ENCODE results near the gene ANAPC10.
"Not testable (repeated sequence)": the region's sequence is repeated elsewhere in the genome, so short reads cannot be mapped to it uniquely, and the experiment has no call there.

Gene ANAPC10

DNA sequence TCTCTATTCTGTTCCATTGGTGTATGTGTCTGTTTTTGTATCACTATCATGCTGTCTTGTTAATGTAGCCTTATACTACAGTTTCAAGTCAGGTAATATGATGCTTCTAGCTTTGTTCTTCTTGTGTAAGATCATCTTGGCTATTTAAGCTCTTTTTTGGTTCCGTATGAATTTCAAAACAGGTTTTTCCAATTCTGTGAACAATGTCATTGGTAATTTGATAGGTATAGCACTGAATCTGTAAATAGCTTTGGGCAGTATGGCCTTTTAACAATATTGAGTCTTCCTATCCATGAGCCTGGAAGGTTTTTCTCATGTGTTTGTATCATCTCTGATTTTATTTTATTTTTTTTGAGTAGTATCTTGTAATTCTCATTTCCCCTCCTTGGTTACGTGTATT, 94.3 kb downstream of the ANAPC10 start:
- DNase-seq (ENCODE audit: low spot score), result no peak

DNA sequence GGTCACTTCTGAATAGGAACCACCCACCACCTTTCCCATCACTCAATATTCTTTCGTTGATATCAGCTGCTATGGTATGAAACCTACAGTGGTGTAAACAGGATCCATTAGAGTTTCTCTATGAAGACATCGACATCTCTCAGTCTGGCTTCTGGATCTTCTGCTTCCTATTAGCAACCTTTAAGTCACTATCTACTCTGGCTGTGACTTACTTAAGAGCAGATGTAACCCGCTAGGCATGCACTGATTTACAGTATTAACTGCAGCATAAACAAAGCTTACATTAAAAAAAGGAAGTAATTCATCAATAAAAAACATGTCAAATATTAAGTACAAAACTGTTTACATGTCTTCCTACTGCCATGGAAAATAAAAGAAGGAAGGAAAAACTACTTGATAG, 96.4 kb downstream of the ANAPC10 start:
- no peak for DNase-seq (ENCODE audit: low spot score)

DNA sequence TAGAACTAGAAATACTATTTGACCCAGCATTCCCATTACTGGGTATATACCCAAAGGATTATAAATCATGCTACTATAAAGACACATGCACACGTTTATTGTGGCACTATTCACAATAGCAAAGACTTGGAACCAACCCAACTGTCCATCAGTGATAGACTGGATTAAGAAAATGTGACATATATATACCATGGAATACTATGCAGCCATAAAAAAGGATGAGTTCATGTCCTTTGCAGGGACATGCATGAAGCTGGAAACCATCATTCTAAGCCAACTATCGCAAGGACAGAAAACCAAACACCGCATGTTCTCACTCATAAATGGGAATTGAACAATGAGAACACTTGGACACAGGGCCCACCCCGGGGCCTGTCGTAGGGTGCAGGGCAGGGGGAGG, 97.3 kb downstream of the ANAPC10 start:
- DNase-seq (ENCODE audit: low spot score), result not testable (repeated sequence)

DNA sequence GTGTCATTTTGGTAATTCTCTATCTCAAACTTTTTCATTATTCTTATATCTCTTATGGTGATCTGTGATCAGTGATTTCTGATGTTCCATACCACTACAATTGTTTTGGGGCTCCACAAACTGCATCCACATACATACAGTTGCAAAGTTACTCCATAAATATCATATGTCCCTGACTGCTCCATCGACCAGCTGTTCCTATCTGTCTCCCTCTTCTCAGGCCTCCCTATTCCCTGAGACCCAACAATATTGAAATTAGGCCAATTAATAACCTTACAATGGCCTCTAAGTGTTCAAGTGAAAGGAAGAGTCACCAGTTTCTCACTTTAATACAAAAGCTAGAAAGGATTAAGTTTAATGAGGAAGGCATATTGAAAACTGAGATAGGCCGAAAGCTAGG, 108.7 kb downstream of the ANAPC10 start:
- no peak for DNase-seq (ENCODE audit: low spot score)

DNA sequence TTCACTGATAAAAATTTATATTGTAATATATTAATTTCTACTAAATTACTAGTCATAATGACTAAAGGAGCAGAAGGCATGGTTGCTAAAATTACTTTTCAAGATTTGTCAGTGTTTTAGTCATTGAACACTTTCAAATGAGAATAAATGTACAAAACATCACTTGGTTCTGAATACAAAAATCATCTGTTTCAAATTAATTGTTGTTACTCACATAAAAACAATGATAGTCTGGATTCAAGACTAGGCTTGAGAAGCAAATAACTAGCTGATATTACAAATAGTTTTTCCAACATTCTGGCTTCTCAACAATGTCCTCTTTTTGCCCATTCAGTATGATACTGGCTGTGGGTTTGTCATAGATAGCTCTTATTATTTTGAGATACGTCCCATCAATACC, 112.5 kb downstream of the ANAPC10 start:
- DNase-seq (ENCODE audit: low spot score), result no peak

DNA sequence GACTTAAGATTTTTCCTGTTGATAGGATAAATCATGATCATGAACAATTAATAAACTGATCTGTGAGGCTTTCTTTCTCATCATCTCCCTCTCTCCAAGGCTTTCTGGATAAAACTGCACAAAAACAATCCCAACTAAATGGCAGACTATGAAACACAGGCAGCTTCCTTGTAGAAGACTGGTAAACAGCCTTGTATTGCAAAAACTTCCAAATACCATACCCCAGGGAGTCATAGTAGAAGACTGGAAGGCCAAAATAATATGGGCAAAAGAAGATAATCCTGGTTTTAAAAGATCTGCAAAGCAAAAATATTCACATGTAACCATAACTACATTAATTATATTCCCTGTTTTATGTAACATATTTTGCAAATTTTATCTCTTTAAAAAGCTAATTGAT, 113.0 kb downstream of the ANAPC10 start:
- DNase-seq (ENCODE audit: low spot score), result no peak

DNA sequence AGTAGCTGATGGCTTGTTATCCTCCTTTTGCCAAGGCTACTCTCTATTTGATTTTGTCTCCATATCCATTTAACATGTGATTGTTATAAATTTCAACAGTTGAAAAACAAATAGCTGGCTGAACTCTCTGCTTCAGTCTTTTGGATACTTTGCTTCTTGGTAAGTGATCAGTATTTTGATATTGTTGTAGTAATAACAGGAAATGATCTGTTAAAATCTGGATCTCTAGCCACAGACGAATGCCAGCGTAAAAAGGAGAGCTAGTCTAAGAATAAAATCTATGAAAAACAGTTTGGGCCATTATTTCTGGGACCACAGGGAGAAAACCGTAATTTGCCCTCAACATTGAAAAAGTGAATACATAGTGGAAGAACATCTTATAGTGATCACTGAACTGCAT, 113.8 kb downstream of the ANAPC10 start:
- no peak for DNase-seq (ENCODE audit: low spot score)

DNA sequence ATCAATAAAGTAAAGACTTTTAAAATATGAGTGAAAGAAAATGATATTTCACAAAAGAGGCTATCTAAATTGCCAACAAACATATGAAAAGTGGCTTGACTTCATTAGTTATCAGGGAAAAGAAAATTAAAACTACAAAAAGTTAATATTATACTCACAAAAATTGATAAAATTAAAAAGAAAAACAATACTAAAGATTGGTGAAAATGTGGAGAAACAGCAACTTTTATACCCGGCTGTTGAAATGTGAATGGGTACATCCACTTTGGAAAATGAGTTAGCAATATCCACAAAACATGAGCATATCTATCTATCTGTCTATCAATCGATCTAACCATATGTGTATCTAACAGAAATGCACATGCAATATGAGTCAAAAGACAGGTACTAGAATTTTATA, 122.3 kb downstream of the ANAPC10 start:
- DNase-seq (ENCODE audit: low spot score), result no peak

DNA sequence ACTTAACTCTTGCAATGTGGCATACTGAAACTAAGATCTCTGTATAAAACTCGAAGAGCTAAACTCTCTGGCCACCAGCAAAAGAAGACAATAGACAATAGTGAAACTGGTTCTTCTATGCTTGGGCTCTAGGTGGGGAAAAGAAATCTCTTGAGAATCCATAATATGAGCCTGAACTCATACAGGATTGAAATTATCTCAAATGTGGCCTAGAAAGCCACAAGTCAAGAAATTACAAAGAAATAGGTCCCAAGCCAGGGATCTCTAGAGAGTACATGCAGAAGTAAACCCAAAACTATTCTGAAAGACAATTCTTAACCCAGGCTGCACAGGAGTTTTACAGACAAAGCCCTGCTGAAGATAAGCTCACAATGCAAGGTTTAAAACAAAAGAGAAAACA, 127.4 kb downstream of the ANAPC10 start:
- no peak for DNase-seq (ENCODE audit: low spot score)

DNA sequence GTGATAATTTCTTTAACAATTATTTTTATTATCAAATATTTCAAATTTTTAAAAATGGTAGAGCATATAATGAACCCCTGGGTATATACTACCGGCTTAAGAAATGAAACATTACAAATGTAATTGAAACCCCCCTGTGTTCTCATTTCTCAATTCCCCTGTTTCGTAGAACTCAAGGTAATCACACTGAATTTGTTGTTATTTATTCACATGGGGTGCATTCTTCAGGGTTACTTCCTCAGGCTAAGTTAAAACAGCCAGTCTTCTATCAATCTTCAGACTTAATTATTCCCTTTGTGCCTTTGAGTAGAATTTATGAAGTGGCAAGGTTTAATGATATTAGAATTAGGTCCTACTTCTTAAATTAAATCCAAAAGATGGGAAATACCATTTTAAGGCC, 128.2 kb downstream of the ANAPC10 start:
- no peak for DNase-seq (ENCODE audit: low spot score)

DNA sequence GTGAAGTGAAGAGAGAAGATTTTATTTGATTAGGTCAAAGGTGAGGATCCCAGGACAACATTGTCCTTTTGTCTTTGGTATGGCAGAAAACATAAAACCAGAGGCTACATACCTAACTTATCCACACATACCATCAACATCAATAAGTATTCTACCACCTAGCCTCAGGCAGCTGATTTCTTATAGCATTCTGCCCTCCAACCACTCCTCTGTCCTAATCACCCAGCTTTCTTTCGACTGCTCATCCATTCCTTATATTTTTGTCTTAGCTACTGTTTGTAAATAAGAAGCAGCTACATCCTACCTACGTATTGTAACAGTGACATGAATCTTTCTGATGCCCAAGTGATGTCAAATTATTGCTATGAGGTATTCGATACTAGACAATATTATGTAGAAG, 129.4 kb downstream of the ANAPC10 start:
- DNase-seq (ENCODE audit: low spot score), result no peak

DNA sequence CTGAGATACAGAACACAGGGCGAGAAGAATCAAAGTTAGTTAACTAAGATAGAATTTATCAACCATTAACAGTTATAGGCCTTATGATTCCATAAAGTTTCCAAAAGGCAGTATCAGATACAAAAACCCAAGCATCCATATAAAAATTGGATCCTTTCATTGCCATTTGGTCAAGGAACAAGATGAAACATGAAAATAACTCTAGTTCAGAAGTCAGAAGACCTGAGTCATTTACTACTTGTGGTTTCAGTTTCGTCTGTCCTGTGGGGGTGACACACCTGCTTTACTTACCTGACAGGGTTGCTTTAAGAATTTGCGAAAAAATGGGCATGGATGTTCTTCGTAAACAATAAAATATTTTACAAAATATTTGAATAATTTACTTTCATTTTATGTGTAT, 130.8 kb downstream of the ANAPC10 start:
- no peak for DNase-seq (ENCODE audit: low spot score)

DNA sequence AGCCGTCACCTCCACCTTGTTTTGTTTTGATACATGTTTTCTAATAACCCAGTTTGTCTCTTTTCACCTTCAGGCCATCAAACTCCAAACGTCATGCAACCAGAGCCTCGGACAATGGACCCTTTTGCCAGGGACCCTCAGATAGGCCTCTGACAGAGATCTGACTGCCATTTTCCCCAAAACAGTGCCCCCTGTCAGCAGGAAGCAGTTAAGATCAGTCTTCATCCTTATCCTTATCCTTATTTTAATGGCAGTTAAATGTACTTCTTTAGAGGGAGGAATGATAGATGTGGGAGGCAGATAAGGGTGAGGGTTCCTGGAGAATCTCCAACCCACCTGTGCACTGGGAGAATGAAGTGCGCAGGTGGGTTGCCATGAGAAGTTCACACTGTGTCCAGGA, 135.7 kb downstream of the ANAPC10 start:
- no peak for DNase-seq (ENCODE audit: low spot score)

DNA sequence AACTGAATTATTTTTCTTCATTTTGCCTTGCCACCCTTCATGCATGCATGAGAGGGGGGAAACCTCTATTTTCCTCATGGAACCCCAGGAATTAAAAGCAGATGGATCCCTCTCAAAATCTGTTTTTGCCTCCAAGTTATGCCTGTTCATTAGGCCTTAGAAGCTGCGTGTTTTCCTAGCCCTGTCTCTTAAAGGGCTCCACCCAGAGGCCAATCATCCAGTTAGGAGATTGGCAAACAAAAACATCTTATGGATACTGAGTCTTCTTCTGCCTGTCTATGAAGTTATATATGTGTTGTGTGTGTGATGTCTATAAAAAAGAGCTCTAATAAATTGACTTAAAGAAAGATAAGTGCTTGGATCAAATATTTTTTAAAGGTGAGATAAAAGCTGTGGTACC, 142.9 kb downstream of the ANAPC10 start:
- DNase-seq (ENCODE audit: low spot score), result no peak

DNA sequence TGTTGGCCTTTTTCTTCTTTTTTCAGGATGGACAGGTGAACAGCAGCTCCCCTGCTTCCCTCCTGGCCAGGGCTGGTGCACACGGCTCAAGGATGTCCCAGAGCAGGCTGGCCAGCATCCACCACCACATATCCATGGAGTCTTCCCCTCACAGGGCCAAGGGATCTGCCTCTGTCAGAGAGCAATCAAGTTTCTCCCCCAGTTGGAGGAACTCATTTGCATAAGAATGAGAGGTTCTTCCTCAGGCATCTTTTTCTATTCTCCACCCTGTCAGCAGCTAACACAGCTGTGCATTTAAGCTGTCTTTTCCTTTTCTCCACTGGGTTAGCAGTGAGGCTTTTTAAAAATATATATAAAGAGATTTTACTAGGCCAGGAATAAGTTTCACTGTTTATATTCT, 143.8 kb downstream of the ANAPC10 start:
- DNase-seq (ENCODE audit: low spot score), result no peak

DNA sequence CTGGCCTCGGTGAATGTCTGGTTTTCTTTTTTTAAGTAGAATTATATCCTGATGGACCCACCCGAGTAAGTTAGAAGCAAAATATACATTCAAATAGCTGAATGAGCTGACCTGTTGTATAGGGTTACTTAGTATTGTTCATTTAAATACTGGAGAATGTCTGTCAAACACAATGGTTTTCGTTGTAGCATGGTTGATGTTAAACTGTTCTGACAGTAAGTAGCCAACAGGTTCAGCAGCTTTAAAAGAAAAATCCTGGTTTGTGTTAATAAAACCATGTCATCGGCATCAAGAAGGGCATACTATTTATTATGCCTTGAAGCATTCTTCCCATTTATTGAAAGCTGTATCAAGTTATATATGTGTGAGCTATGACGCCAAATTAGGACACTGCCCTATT, 149.6 kb downstream of the ANAPC10 start:
- DNase-seq (ENCODE audit: low spot score), result no peak

DNA sequence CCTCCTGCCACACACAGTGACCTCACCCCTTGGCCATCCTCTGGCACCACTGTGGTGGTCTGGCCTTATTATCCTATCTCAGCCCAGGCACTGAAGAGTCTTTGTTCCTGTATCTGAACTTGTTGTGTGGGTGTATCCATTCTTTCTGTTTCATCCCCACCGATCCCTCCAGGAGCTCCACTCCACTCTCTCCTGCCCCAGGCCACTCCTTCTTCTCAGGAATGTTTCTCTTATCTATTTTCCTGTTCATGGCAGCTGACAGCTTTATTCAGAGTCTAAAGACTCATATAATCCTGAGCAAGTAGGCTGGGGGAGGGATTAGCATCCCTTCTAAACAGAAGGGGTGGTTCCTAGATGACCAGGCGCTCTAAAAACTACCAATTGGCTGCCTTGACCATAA, 150.0 kb downstream of the ANAPC10 start:
- no peak for DNase-seq (ENCODE audit: low spot score)

All from hematopoietic multipotent progenitor cell treated with erythropoietin and hydrocortisone succinate and interleukin-3 and kit ligand, for 15 days (in vitro differentiated cells).